H1 (cell line): ENCODE results near the gene POLN. TPM values are rescaled to one million over a fixed set of nuclear protein-coding genes. Genes with fewer than 3 reads are reported as not detected.

Experiments
- CEBPB ChIP-seq: IDR thresholded peaks from 2 replicates; pipeline ENCODE4 v1.6.1; 2012; ENCODE audit warnings: low read depth, low read length
- CHD7 ChIP-seq: fragments of 300-600 bp; sonication (generic); IDR thresholded peaks from 2 replicates; pipeline ENCODE4 v1.7.1; 2012; ENCODE audit warnings: low read length, moderate library complexity, mild to moderate bottlenecking, inconsistent platforms; ENCODE audit not compliant: insufficient replicate concordance
- CREB1 ChIP-seq: IDR thresholded peaks from 2 replicates; pipeline ENCODE4 v1.6.1; 2012; ENCODE audit warnings: inconsistent platforms
- KDM1A ChIP-seq: fragments of 200-600, 300-600 bp; sonication (generic); IDR thresholded peaks from 2 replicates; pipeline ENCODE4 v1.7.1; 2016; ENCODE audit warnings: mild to moderate bottlenecking, low read length, borderline replicate concordance
- TAF7 ChIP-seq: optimal IDR thresholded peaks from 2 replicates; pipeline ENCODE3; 2011; ENCODE audit warnings: low read depth, mild to moderate bottlenecking, inconsistent platforms, low read length, moderate library complexity, borderline replicate concordance
- polyA plus RNA-seq, 7 experiments: library from polyadenylated mRNA; depleted of rRNA in 3 of 7; stranded (reverse) in 5 of 7; unstranded in 2 of 7; fragments of >200 nt in 5 of 7; fragments of 200-250 nt in 2 of 7; gene quantifications; 1 replicate in 5 of 7; 2 replicates in 1 of 7; 4 replicates in 1 of 7; pipeline versions ENCODE4 v1.2.1 to v1.2.3, GENCODE V29; 2011 to 2013; ENCODE audit warnings: missing spikeins in 2 of 7, mixed read lengths in 2 of 7
- total RNA-seq: library from RNA; stranded (reverse); fragmentation: NEBNext Ultra II Directional; extraction: Animal tissue kit (Norgen Biotek cat#: 25700); gene quantifications from 2 replicates; pipeline ENCODE4 v1.2.1, GENCODE V29; 2021

The POLN gene
- total and polyA plus RNA-seq, 2 of the 8 experiments (the other 6 are each of a cell fraction or from before 2014, with no cell fraction given) = 0.98 to 1.5 TPM

- TF ChIP-seq CHD7 (no peak), CEBPB (no peak), KDM1A (no peak), CREB1 (no peak), TAF7 (no peak)
These were observed 17.2 kb upstream of the POLN start (continued) for GRCh38 chr4:2259036-2259540.
